G401 (cell line): ENCODE data around the gene CNTN1. TPM values are rescaled to one million over a fixed set of nuclear protein-coding genes. Genes with fewer than 3 reads are reported as not detected.

Experiments used
- DNase-seq: peaks from one replicate; pipeline ENCODE4 v3.0.0-alpha.2; 2015; ENCODE audit warnings: low spot score
- in situ Hi-C: cut with HindIII; loops from 2 replicates; pipeline ENCODE4 v1.10.0; 2016; ENCODE audit warnings: low sequenced_read_pairs, mixed read lengths
- total RNA-seq: library from RNA; depleted of rRNA; stranded (reverse); fragments of >200 nt; shearing (Covaris generic); gene quantifications from 2 replicates; pipeline ENCODE4 v1.2.3, GENCODE V29; 2014

CNTN1 gene
- total RNA-seq, 1 experiment from 2014 or later: not detected

GRCh38 chr12:40828593-40828990 is 136.4 kb downstream of the CNTN1 start:
- DNase-seq: peak; percentile 79
- in situ Hi-C loops: no loop called here

GRCh38 chr12:40829738-40830144 is 137.5 kb downstream of the CNTN1 start:
- peak; percentile 76 for DNase-seq
- in situ Hi-C loops: no loop called here

- in situ Hi-C loops: no loop called here
- DNase-seq: no peak
Observed at GRCh38 chr12:40831916-40832315, 139.7 kb downstream of the CNTN1 start.

GRCh38 chr12:40832668-40833067 is 140.4 kb downstream of the CNTN1 start:
- in situ Hi-C loops: no loop called here
- no peak for DNase-seq

- in situ Hi-C loops: no loop called here
- no peak for DNase-seq
Observed at GRCh38 chr12:40833818-40834217, 141.6 kb downstream of the CNTN1 start.

- DNase-seq: peak; percentile 97
- in situ Hi-C loops: no loop called here
Observed at GRCh38 chr12:40834321-40834720, 142.1 kb downstream of the CNTN1 start.

- peak; percentile 86 for DNase-seq
- in situ Hi-C loops: no loop called here
Observed at GRCh38 chr12:40837891-40838429, 145.7 kb downstream of the CNTN1 start.

GRCh38 chr12:40843495-40843894 is 151.3 kb downstream of the CNTN1 start:
- DNase-seq: no peak
- in situ Hi-C loops: no loop called here

- DNase-seq: no peak
- in situ Hi-C loops: no loop called here
Observed at GRCh38 chr12:40853221-40853620, 161.0 kb downstream of the CNTN1 start.

GRCh38 chr12:40854604-40855003 is 162.4 kb downstream of the CNTN1 start:
- no peak for DNase-seq
- in situ Hi-C loops: no loop called here

GRCh38 chr12:40864891-40865290 is 172.7 kb downstream of the CNTN1 start:
- DNase-seq: peak; percentile 91
- in situ Hi-C loops: no loop called here

- DNase-seq: peak; percentile 68
- in situ Hi-C loops: no loop called here
Observed at GRCh38 chr12:40870981-40871380, 178.7 kb downstream of the CNTN1 start.

GRCh38 chr12:40874868-40875267 is 182.6 kb downstream of the CNTN1 start:
- in situ Hi-C loops: no loop called here
- DNase-seq: no peak

- DNase-seq: no peak
- in situ Hi-C loops: no loop called here
Observed at GRCh38 chr12:40889329-40889728, 197.1 kb downstream of the CNTN1 start.

GRCh38 chr12:40892528-40892927 is 200.3 kb downstream of the CNTN1 start:
- DNase-seq: no peak
- in situ Hi-C loops: no loop called here

GRCh38 chr12:40898505-40898904 is 206.3 kb downstream of the CNTN1 start:
- no peak for DNase-seq
- in situ Hi-C loops: no loop called here

GRCh38 chr12:40903040-40903439 is 210.8 kb downstream of the CNTN1 start:
- in situ Hi-C loops: no loop called here
- DNase-seq: peak; percentile 83

- in situ Hi-C loops: no loop called here
- no peak for DNase-seq
Observed at GRCh38 chr12:40907115-40907527, 214.9 kb downstream of the CNTN1 start.

GRCh38 chr12:40911676-40912075 is 219.4 kb downstream of the CNTN1 start:
- DNase-seq: no peak
- in situ Hi-C loops: no loop called here

- DNase-seq: no peak
- in situ Hi-C loops: no loop called here
Observed at GRCh38 chr12:40915172-40915571, 222.9 kb downstream of the CNTN1 start.

GRCh38 chr12:40917561-40917960 is 225.3 kb downstream of the CNTN1 start:
- in situ Hi-C loops: no loop called here
- DNase-seq: peak; percentile 59
